Right cardiac atrium (tissue), 5 donors: ENCODE measurements around the gene GALNT16. TPM values are rescaled to one million over a fixed set of nuclear protein-coding genes. Genes with fewer than 3 reads are reported as not detected.

Experiments used
- ATAC-seq, 2 donors: fragments of 200-7000 bp; cut with Tn5 transposase; one replicate each; pipeline versions ENCODE4 v1.8.0 to v1.9.1; 2020; ENCODE audit warnings: moderate library complexity in 2 of 2, mild to moderate bottlenecking in 1 of 2
- DNase-seq, 3 donors: peaks; one replicate each; pipeline ENCODE4 v3.0.0-alpha.2; 2020
- H3K27ac ChIP-seq: one replicate; pipeline ENCODE4 v1.5.1; 2013; ENCODE audit warnings: mild to moderate bottlenecking, low read length, control low read depth, moderate library complexity
- H3K27me3 ChIP-seq: one replicate; pipeline ENCODE4 v1.6.1; 2013; ENCODE audit not compliant: control insufficient read depth, insufficient read depth
- H3K4me1 ChIP-seq: one replicate; pipeline ENCODE4 v1.6.1; 2013; ENCODE audit warnings: low read length; ENCODE audit not compliant: control insufficient read depth, insufficient read depth
- H3K4me3 ChIP-seq: one replicate; pipeline ENCODE4 v1.5.1; 2013; ENCODE audit warnings: low read length, control low read depth
- H3K9me3 ChIP-seq: one replicate; pipeline ENCODE4 v1.6.1; 2013; ENCODE audit warnings: low read length; ENCODE audit not compliant: control insufficient read depth
- WGBS: extraction: QIAGEN DNeasy Blood & Tissue Kit; methylation state at CpG from one replicate; pipeline ENCODE4 v1.1.7; 2013; 5-methylcytosine and 5-hydroxymethylcytosine counted together
- intact Hi-C, 4 donors: fragments of 100-400 bp; cut with DNase I; formaldehyde crosslinking; loops; one replicate each; pipeline versions ENCODE4 v1.11.0 to v1.14.0; 2022 to 2023
- polyA plus RNA-seq: library from polyadenylated mRNA; stranded (reverse); fragments of 200-250 nt; gene quantifications from one replicate; pipeline ENCODE4 v1.2.3, GENCODE V29; 2013
- total RNA-seq, 4 donors: library from RNA; stranded (reverse); fragmentation: NEBNext Ultra II Directional; extraction: Animal tissue kit (Norgen Biotek cat#: 25700); gene quantifications; one replicate each; pipeline ENCODE4 v1.2.1, GENCODE V29; 2021
- donor health status: healthy with polysubstance abuse.
- donor health status: DM: no; HTN: yes; CAD: no.
- donor health status: DM: no; HTN: no; CAD: no.
- donor health status: DM: no; HTN: yes; CAD: no; lungs with severe emphysema.
- donor health status: DM: yes; HTN: yes; CAD: no.

The GALNT16 gene
- total and polyA plus RNA-seq, 5 donors: 24.3 to 50.9 (median 33.5) TPM

DNA sequence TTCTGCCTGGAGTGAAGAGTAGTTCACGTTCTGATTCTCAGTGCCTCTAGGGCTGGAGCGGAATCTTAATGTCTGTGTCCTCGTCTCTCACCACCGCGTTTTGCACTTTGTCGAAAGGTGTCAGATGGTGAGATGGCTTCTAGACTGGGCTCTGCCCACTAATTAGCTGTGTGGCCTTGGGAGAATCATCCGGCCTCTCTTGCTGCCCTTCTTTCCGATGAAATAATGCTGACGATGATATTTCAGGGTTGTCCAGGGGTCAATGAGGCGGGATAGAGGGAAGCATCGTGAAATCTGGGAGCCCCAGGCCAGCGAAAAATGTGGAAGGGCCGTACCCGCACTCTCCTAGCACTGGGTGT is 811 bp upstream of the GALNT16 start:
- Histone ChIP-seq H3K9me3 (no peaks in the 10 kb centered on the region), H3K27me3 (no peaks in the 10 kb centered on the region), H3K4me3 (peak overlapping the region; percentile 51), H3K27ac (no peak overlapping the region), H3K4me1 (peaks cover 7% of the 10 kb centered on the region)
- ATAC-seq: no peak
- 23% methylated on average over 14 of the region's 14 CpGs for WGBS
- intact Hi-C loops: loop anchor here in 1 of 4 donors (5.0 kb wide), 1 partner anchor 88 kb away; no protein-coding TSS in a partner anchor
- DNase-seq: no peak

- peak in 1 of 2 donors; percentile 5 for ATAC-seq
- Histone ChIP-seq H3K27ac (no peak overlapping the region), H3K4me1 (peaks cover 7% of the 10 kb centered on the region), H3K9me3 (no peaks in the 10 kb centered on the region), H3K4me3 (peak overlapping the region; percentile 51), H3K27me3 (no peaks in the 10 kb centered on the region)
- peak; percentile 36 to 77 (median 70) for DNase-seq
- WGBS: 1% methylated on average over 78 of the region's 78 CpGs
- intact Hi-C loops: no loop called here
These were observed 367 bp downstream of the GALNT16 start for GRCh38 chr14:69260190-69260860.

DNA sequence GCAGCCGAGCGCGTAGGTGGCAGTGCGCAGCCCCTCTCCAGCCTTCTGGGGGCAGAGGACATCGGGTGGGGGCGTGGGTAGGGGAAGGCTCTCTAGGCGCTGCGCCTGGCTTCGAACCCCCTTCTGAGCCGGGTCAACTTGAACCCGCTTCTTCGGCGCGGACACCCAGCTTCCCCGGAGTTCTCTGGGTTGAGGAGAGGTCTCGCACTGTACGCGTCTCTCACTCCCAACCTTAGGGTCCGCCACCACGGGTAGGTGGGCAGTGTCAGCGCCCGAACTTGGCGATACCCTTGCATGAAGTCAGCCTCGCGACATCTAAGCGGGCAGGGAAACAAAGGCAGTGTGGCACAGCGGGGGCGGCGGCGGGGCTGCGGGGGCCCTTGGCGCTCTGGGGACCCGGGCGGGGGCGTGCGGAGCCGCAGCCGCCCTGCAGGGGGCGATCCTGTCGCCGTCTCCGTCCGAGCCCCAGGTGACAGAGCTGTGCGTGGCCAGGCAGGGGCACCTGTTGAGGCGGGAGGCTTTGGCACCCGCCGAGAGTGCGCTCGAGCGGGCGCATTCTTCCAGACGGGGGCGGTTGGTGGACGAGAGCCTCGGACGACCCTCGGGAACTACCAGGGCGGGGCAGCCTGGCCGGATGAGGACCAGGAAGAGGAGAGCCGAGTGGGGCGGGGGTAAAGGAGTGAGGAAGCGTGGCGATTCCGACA is 1.1 kb downstream of the GALNT16 start:
- no peaks in the 10 kb centered on the region for H3K27me3 ChIP-seq
- intact Hi-C loops: no loop called here
- no peak overlapping the region for H3K27ac ChIP-seq
- H3K4me1 ChIP-seq: peaks cover 7% of the 10 kb centered on the region
- WGBS: under 1% methylated on average over 64 of the region's 64 CpGs
- DNase-seq (peak; percentile 40 to 76 (median 69)), ATAC-seq (peak; percentile 55 to 65)
- H3K4me3 ChIP-seq: peak overlapping the region; percentile 51
- H3K9me3 ChIP-seq: no peaks in the 10 kb centered on the region

- ATAC-seq (peak; percentile 45 to 48), DNase-seq (peak; percentile 45 to 72 (median 52))
- H3K27ac ChIP-seq: peak overlapping the region; percentile 29
- WGBS: 32% methylated on average over 5 of the region's 5 CpGs
- peaks cover 7% of the 10 kb centered on the region for H3K4me1 ChIP-seq
- no peaks in the 10 kb centered on the region for H3K27me3 ChIP-seq
- H3K4me3 ChIP-seq: peak overlapping the region; percentile 51
- intact Hi-C loops: no loop called here
- H3K9me3 ChIP-seq: no peaks in the 10 kb centered on the region
These were observed 1.9 kb downstream of the GALNT16 start for GRCh38 chr14:69261761-69262331.

DNA sequence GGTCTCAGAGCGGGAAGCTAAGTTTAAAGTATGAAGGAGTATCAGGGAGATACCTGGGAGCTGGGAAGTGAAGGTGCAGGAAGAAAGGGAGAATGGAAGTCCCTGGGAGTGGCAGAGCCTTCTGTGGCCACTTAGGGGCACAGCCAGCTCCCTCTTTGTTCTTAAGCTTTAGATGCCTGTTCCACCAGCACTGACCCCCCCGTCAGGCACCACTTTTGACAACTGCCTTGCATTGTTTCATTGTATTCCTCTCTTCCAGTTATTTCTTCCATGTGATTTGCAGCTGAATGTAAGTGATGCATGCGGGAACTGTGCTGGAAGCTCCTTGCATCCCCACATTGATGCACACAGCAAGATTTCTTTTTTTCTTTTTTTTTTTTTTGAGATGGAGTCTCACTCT is 2.6 kb downstream of the GALNT16 start:
- intact Hi-C loops: no loop called here
- no peak for ATAC-seq
- no peak overlapping the region for H3K27ac ChIP-seq
- DNase-seq: no peak
- no peak overlapping the region for H3K4me3 ChIP-seq
- H3K4me1 ChIP-seq: peaks cover 10% of the 10 kb centered on the region
- H3K9me3 ChIP-seq: no peaks in the 10 kb centered on the region
- no peaks in the 10 kb centered on the region for H3K27me3 ChIP-seq
- WGBS: 74% methylated on average over 3 of the region's 3 CpGs

GRCh38 chr14:69263364-69263763 is 3.4 kb downstream of the GALNT16 start:
- intact Hi-C loops: no loop called here
- peak; percentile 66 to 69 for ATAC-seq
- H3K4me3 ChIP-seq: no peak overlapping the region
- peak; percentile 85 to 89 (median 85) for DNase-seq
- no peaks in the 10 kb centered on the region for H3K9me3 ChIP-seq
- 54% methylated on average over 6 of the region's 6 CpGs for WGBS
- peaks cover 12% of the 10 kb centered on the region for H3K4me1 ChIP-seq
- H3K27ac ChIP-seq: peak overlapping the region; percentile 10
- no peaks in the 10 kb centered on the region for H3K27me3 ChIP-seq

- no peaks in the 10 kb centered on the region for H3K9me3 ChIP-seq
- peaks cover 12% of the 10 kb centered on the region for H3K4me1 ChIP-seq
- peak; percentile 29 to 36 for ATAC-seq
- WGBS: 51% methylated on average over 8 of the region's 8 CpGs
- no peak overlapping the region for H3K4me3 ChIP-seq
- intact Hi-C loops: no loop called here
- peak overlapping the region; percentile 61 for H3K27ac ChIP-seq
- DNase-seq: peak; percentile 63 to 84 (median 72)
- H3K27me3 ChIP-seq: no peaks in the 10 kb centered on the region
These were observed 3.8 kb downstream of the GALNT16 start for GRCh38 chr14:69263771-69264170.

GRCh38 chr14:69266572-69267345 is 6.8 kb downstream of the GALNT16 start:
- intact Hi-C loops: no loop called here
- Histone ChIP-seq H3K27me3 (no peaks in the 10 kb centered on the region), H3K27ac (no peak overlapping the region), H3K4me3 (no peak overlapping the region), H3K4me1 (peaks cover 14% of the 10 kb centered on the region), H3K9me3 (no peaks in the 10 kb centered on the region)
- 80% methylated on average over 8 of the region's 8 CpGs for WGBS
- ATAC-seq (no peak), DNase-seq (peak in 1 of 3 donors; percentile 68)

DNA sequence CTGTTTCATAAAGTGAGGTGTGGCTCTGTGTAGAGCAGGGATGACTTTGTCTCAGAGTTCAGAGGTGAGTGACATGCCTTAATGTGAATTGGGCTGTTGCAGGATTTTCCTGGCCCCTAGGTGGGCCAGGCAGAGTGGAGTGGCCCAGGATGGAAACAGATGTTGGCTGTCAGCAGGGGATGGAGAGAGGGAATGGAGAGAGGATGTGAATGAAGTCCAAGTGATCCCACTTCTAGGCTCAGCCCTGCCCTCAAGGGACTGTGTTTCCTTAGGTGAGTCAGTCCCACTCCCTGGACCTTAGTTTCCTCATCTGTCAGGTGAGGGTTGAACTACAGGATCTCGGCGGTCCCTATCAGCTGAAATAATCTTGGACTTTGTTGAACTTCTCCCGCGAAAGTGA is 7.5 kb downstream of the GALNT16 start:
- no peak overlapping the region for H3K4me3 ChIP-seq
- H3K9me3 ChIP-seq: no peaks in the 10 kb centered on the region
- intact Hi-C loops: no loop called here
- H3K27ac ChIP-seq: no peak overlapping the region
- DNase-seq (no peak), ATAC-seq (no peak)
- WGBS: 82% methylated on average over 4 of the region's 4 CpGs
- H3K27me3 ChIP-seq: no peaks in the 10 kb centered on the region
- H3K4me1 ChIP-seq: peaks cover 10% of the 10 kb centered on the region

DNA sequence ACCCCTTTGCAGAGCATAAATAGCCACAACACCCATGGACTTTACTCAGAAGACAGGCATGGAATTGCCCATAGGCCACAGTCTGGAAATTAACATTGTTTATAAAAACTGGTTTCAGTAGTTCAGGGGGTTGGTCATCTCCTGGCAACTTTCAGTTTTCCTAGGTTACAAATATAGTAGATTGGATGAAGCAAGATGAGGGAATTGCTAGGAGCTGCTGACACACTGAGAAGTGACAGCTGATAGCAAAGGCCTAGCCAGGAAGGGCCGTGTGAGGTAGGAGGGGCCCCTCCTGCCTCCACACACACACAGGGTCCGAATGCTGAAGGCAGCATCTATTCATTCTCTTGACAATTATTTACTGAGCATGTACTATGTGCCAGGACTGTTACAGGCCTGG is 8.3 kb downstream of the GALNT16 start:
- Histone ChIP-seq H3K9me3 (no peaks in the 10 kb centered on the region), H3K27me3 (no peaks in the 10 kb centered on the region), H3K27ac (no peak overlapping the region), H3K4me3 (no peak overlapping the region), H3K4me1 (peaks cover 8% of the 10 kb centered on the region)
- 25% methylated on average over 2 of the region's 2 CpGs for WGBS
- ATAC-seq (peak; percentile 44 to 56), DNase-seq (peak in 1 of 3 donors; percentile 56)
- intact Hi-C loops: no loop called here
